Measurements from ENCODE around the gene SYNDIG1.

The SYNDIG1 gene

GRCh38 chr20:24638591-24639548 is 169.4 kb downstream of the SYNDIG1 start:
- DNase-seq: peak in 1 of 2 donors; percentile 9

- no peak for DNase-seq
These were observed 170.8 kb downstream of the SYNDIG1 start for GRCh38 chr20:24640276-24640675.

- DNase-seq: no peak
These were observed 171.3 kb downstream of the SYNDIG1 start for GRCh38 chr20:24640686-24641085.

- peak; percentile 11 to 23 for DNase-seq
These were observed 174.6 kb downstream of the SYNDIG1 start for GRCh38 chr20:24643731-24644626.

DNA sequence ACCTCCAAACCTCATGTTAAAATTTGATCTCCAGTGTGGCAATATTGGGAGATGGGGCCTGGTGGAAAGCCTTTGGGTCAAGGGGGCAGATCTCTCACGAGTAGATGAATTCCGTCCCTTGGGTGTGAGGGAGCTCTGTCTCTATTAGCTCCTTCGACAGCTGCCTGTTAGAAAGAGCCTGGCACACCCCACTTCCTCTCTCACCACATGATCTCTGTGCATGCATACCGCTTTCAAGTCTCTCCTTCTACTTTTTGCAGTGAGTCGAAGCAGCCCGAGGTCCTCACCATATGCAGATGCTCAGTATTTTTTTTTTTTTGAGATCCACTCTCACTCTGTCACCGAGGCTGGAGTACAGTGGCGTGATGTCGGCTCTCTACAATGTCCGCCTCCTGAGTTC is 176.9 kb downstream of the SYNDIG1 start:
- peak in 1 of 2 donors; percentile 22 for DNase-seq

GRCh38 chr20:24647713-24648112 is 178.3 kb downstream of the SYNDIG1 start:
- no peak for DNase-seq

GRCh38 chr20:24648481-24648880 is 179.1 kb downstream of the SYNDIG1 start:
- no peak for DNase-seq

GRCh38 chr20:24648919-24649318 is 179.5 kb downstream of the SYNDIG1 start:
- DNase-seq: no peak

DNA sequence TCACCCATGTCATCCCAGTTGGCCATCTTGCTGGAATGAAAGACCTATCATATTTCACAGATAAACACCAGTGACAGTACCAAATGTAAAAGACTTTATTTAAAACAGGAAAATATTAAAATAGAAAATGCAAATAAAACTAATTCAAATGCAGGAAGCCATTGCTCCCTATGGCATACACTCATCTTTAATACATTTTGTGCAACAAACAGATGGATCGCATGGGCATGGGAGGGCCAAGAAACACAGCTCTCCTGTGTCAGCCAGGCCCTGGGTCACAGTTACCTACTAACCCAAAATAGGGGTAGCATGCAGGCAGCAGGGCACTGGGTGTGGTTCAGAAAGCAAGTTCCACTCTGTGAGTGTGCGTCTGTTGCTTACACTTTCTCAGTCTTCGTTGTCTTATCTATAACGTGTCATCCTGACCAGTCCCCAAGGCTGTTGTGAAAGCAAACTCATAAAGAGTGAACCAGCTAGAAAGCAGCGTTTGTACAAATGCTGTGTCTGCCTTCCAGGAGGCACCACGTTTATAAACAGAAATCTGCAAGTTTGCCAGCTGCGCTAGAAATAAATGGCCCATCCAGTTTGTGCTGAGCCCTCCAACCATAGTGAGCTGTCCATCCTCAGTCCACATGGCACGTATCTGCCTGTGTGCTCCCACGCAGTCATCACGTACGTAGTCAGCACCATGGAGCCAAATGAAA is 180.5 kb downstream of the SYNDIG1 start:
- DNase-seq: no peak

- DNase-seq: peak; percentile 44 to 57
These were observed 181.9 kb downstream of the SYNDIG1 start for GRCh38 chr20:24651171-24651975.

- no peak for DNase-seq
These were observed 182.5 kb downstream of the SYNDIG1 start for GRCh38 chr20:24651976-24652345.

DNA sequence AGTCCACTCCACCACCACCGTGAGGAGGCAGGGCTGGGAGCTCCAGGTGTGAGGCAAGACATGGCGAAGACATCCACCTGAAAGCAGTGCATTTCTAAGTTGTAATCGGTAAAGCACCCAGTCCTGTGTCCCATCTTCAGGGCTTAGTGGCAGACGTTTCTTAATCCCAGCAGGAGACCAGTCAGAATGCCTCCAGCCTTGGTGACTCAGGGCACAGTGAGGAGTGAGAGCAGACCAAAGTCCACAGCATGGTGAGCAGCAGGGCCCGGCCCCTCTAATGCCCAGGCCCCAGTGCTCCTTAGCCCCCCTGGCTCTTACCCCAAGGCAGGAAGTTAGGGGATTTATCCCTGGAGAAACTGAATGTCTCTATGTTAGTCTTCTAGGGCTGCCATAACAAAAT is 183.9 kb downstream of the SYNDIG1 start:
- DNase-seq: no peak

DNA sequence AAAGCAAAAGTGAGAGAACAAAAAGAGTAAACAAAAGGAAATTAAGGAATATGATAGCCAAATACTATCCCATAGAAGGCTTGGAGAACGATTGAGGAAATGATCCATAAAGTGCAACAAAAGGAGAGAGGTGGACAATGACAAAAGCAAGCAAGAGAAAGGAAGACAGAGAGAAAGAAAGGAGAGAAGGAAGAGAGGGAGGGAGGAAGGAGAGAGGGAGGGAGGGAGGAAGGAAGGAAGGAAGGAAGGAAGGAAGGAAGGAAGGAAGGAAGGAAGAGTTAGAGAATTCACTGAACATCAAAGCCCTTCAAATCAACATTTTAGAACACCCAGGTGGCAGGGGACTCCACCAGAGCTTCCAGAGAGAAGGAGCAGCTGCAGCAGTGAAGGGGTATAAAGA is 185.0 kb downstream of the SYNDIG1 start:
- DNase-seq: no peak

- no peak for DNase-seq
These were observed 187.0 kb downstream of the SYNDIG1 start for GRCh38 chr20:24656391-24656790.

DNA sequence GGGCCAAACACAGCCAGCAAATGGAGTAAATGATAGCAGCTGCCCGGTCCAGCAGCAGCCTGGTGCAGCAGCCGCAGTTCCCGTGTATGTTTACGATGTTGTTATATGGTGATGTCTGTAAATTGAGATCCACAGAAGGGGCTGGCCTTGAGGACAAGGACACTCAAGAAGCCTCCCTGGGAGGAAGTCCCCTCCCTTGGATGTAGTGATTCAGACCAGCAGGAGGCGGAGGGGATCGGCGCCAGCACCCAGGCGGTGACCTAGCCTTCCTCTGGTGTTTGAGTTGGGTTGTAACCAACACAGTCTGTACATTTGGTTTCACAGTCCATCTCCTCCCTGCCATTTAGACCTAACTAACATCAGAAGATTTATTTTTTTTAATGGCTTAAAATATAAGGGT is 187.8 kb downstream of the SYNDIG1 start:
- DNase-seq: no peak

GRCh38 chr20:24657878-24658620 is 188.6 kb downstream of the SYNDIG1 start:
- no peak for DNase-seq

GRCh38 chr20:24658920-24659660 is 189.7 kb downstream of the SYNDIG1 start:
- DNase-seq: no peak

DNA sequence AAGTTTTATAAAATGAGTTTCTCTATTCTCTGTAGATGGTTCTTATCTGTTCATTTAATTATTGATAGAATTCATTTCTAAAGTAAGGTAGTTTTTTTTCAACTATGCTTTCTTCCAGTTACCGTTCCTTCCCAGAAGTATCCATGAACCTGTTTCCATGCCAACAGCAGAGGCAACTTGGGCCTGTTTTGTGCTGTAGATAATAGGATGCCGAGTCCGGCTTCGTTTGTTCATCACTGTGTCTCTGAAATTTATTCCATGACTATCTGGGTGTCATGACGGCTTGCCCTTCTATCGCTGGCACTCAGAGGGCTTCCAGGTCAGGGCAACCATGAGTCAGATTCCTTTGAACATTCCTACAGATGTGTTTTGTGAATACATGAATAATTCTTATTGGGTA is 190.4 kb downstream of the SYNDIG1 start:
- no peak for DNase-seq

DNA sequence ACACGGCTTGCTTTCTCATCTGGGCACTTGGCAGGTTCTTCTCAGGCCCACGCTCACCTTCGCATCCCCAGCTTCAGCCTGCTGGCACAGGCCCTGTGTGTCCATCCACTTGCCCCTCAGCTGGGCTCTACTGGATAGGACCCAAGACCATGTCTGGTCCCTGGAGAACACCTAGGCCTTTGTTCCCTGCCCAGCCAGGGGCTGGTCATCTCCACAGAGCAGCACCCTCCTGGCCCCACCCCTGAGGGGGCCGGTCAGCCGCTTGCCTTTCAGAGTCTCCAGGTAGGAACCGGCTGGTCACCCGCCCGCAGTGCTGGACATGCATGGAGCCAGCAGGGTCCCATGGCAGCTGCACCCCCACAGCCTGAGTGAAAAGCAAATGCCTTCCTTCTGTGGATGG is 191.2 kb downstream of the SYNDIG1 start:
- DNase-seq: no peak

GRCh38 chr20:24661255-24661654 is 191.8 kb downstream of the SYNDIG1 start:
- DNase-seq: no peak
